ENCODE measurements around the gene EYS. TPM values are rescaled to one million over a fixed set of nuclear protein-coding genes. Genes with fewer than 3 reads are reported as not detected.

The EYS gene
- total RNA-seq (2014; rRNA removed; shearing (Covaris generic)) (not detected in 2 replicates), polyA plus RNA-seq (2016; fragmentation: Nextera tagmentation; extraction: Ambion mirVana) (0.04 and 0.10 TPM in 2 replicates)

DNA sequence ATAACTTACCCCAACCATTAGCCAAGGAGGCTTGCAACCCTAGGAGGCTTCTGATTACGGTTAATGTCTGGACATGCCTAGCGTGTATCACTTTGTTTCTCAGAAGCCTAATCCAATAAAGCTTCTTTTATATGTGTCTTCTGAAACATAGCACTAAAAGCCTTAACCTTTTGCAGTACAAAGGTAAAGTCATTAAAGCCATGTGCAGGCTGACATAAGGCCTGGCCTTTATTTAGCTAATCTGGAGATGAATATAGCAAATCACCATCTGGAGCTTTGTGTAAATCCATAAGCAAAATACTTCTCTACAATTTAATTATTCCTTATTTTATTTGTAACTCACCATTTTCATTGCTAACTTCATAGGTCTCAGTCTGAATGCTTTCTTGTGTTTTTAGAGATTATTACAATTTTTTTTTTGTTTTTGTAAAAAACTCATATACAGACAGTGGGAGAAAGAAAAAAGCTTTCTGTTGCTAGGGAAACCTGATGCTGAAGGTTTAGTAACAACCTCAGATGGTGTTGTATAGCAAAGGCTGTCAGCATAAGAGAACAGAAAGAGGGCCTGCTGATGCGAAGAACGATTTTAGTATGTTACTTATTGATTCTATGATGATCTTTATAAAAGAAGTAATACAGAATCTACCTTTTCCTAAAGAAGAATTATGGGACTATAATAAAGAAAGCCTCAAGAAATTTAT, at the start of gene EYS:
EYS (minus strand) TSS at position 101 of the 701 bp plus-strand sequence. CDS start 211,816 bp downstream, outside the sequence.
- Histone ChIP-seq H3K27me3 (replicated peaks; ENCODE audit: insufficient read depth) (no peaks in the 10 kb centered on the region), H2AFZ (no peak within 1 kb of the TSS), H3K27ac (no peak within 1 kb of the TSS), H4K20me1 (ENCODE audit: insufficient read depth) (no peaks in the 10 kb centered on the region), H3K79me2 (ENCODE audit: insufficient read depth) (no peaks in the 10 kb centered on the region), H3K36me3 (ENCODE audit: low read depth) (no peaks in the 10 kb centered on the region), H3K9ac (no peak within 1 kb of the TSS), H3K9me3 (ENCODE audit: low read depth) (no peaks in the 10 kb centered on the region), H3K9me2 (ENCODE audit: insufficient read depth) (no peaks in the 10 kb centered on the region), H3K4me2 (ENCODE audit: unreplicated experiment) (no peak within 1 kb of the TSS), H3K4me3 (no peak within 1 kb of the TSS), H3F3A (ENCODE audit: insufficient read depth) (no peaks in the 10 kb centered on the region), H3K4me1 (ENCODE audit: insufficient read depth) (no peaks in the 10 kb centered on the region)
- in situ Hi-C loops (cut with MboI), result no loop called here
- WGBS, 2 experiments (ENCODE audit: low coverage in 1 of 2, low lambda C conversion rate in 2 of 2, missing lambda C conversion rate in 2 of 2), result 51% methylated on average over 4 of the region's 4 CpGs
- no peak for TF ChIP-seq EZH2 (IDR thresholded peaks at IDR 0.05; ENCODE audit: insufficient read depth, poor library complexity, severe bottlenecking)
- TF ChIP-seq EZH2phosphoT487 (IDR thresholded peaks at IDR 0.05; ENCODE audit: insufficient read depth, low read depth), result no peak
- DNase-seq, result no peak

DNA sequence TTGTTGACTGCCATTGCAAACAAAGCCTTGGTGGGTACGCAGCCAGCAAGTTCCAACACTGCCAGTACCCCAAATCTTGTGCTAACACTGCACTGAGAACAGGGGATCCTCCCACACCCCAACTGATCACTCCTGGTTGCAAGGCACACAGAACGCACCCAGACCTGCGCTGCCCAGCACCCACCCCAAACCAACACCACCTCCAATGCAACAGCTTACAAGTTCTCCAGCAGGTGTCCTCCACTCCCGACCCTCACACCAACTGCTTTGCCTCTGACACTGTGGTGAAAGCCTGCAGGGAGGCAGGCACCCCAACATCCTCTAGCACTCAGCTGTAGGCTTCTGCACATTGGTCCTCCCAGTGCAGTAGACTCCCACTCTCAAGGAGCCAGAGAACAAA, 39.3 kb upstream of the EYS start:
- H3K27ac ChIP-seq, result no peak overlapping the region
- no peak for DNase-seq
- no peak overlapping the region for H2AFZ ChIP-seq
- no peaks in the 10 kb centered on the region for H3K9me3 ChIP-seq (ENCODE audit: low read depth)
- no peaks in the 10 kb centered on the region for H3K27me3 ChIP-seq (replicated peaks; ENCODE audit: insufficient read depth)
- 26 to 42% methylated on average over 4 of the region's 4 CpGs for WGBS, 2 experiments (ENCODE audit: low coverage in 1 of 2, low lambda C conversion rate in 2 of 2, missing lambda C conversion rate in 2 of 2)
- H3K79me2 ChIP-seq (ENCODE audit: insufficient read depth), result no peaks in the 10 kb centered on the region
- in situ Hi-C loops (cut with MboI), result no loop called here
- TF ChIP-seq EZH2phosphoT487 (IDR thresholded peaks at IDR 0.05; ENCODE audit: insufficient read depth, low read depth) (no peak), EZH2 (IDR thresholded peaks at IDR 0.05; ENCODE audit: insufficient read depth, poor library complexity, severe bottlenecking) (no peak)
- H3K4me3 ChIP-seq, result no peak overlapping the region
- no peaks in the 10 kb centered on the region for H3K9me2 ChIP-seq (ENCODE audit: insufficient read depth)
- no peaks in the 10 kb centered on the region for H3K36me3 ChIP-seq (ENCODE audit: low read depth)
- no peak overlapping the region for H3K4me2 ChIP-seq (ENCODE audit: unreplicated experiment)
- H3K4me1 ChIP-seq (ENCODE audit: insufficient read depth), result no peaks in the 10 kb centered on the region
- no peaks in the 10 kb centered on the region for H4K20me1 ChIP-seq (ENCODE audit: insufficient read depth)
- no peak overlapping the region for H3K9ac ChIP-seq
- H3F3A ChIP-seq (ENCODE audit: insufficient read depth), result no peaks in the 10 kb centered on the region

DNA sequence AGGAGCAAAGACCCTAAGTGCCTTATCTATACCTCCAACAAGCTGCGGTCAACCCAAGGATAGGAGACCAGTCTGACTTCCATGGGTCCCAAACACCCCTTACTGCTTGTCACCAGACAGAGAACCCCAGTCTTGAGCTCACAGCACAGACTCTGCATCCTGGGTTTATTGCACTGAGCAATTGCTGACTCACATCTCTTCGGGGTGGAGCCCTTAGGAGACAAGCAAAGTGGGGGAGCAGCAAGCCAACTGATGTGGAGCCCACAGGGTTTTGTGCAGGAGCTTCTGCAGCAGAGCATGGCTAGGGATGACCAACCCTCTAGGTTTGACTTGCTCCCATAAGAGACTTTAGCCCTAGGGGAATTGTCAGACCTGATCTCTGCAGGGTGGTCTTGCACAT, 38.6 kb upstream of the EYS start:
- WGBS, 2 experiments (ENCODE audit: low coverage in 1 of 2, low lambda C conversion rate in 2 of 2, missing lambda C conversion rate in 2 of 2), result 27 to 41% methylated on average over 2 of the region's 2 CpGs
- in situ Hi-C loops (cut with MboI), result no loop called here
- no peak for DNase-seq

DNA sequence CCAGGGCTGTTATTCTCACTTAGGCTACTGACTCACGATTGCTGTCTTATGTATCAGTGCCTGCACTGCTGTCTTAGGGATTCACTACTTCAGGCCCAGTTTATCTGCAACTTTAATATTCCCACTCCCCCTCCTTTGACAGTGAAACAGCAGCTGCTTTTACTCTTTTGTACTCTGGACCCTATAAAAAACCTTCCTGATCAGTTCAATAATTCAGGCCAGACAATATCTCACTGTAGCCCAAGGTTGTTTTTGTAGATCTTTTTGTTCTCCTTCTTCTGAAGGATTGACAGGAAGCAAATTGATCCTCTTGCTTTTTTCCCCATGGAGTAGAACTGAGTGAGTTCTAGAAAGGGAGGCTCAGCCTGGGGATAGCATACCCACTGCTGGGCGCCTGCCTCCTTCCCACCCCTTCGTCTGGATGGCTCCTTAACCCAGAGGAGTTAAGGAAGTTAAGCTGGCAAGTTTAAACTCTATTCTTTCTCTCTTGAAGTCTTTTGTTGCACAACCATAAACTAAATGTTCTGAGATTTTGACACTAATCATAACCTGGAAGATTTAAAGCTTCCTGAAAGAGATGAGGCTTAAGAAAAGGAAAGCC, 22.0 kb upstream of the EYS start:
- no peak overlapping the region for H2AFZ ChIP-seq
- no peak for TF ChIP-seq EZH2phosphoT487 (IDR thresholded peaks at IDR 0.05; ENCODE audit: insufficient read depth, low read depth)
- TF ChIP-seq EZH2 (IDR thresholded peaks at IDR 0.05; ENCODE audit: insufficient read depth, poor library complexity, severe bottlenecking), result no peak
- WGBS, 2 experiments (ENCODE audit: low coverage in 1 of 2, low lambda C conversion rate in 2 of 2, missing lambda C conversion rate in 2 of 2), result 8 to 13% methylated on average over 3 of the region's 3 CpGs
- in situ Hi-C loops (cut with MboI), result no loop called here
- no peaks in the 10 kb centered on the region for H3F3A ChIP-seq (ENCODE audit: insufficient read depth)
- no peak for DNase-seq
- no peaks in the 10 kb centered on the region for H3K4me1 ChIP-seq (ENCODE audit: insufficient read depth)
- H3K9me2 ChIP-seq (ENCODE audit: insufficient read depth), result no peaks in the 10 kb centered on the region
- no peak overlapping the region for H3K4me3 ChIP-seq
- H3K9ac ChIP-seq, result no peak overlapping the region
- no peak overlapping the region for H3K27ac ChIP-seq
- H3K4me2 ChIP-seq (ENCODE audit: unreplicated experiment), result no peak overlapping the region
- H3K27me3 ChIP-seq (replicated peaks; ENCODE audit: insufficient read depth), result no peaks in the 10 kb centered on the region
- no peaks in the 10 kb centered on the region for H4K20me1 ChIP-seq (ENCODE audit: insufficient read depth)
- no peaks in the 10 kb centered on the region for H3K9me3 ChIP-seq (ENCODE audit: low read depth)
- H3K36me3 ChIP-seq (ENCODE audit: low read depth), result no peaks in the 10 kb centered on the region
- no peaks in the 10 kb centered on the region for H3K79me2 ChIP-seq (ENCODE audit: insufficient read depth)

More for the DNA sequence above, 38.6 kb upstream of the EYS start:
- Histone ChIP-seq H4K20me1 (ENCODE audit: insufficient read depth) (no peaks in the 10 kb centered on the region), H3K79me2 (ENCODE audit: insufficient read depth) (no peaks in the 10 kb centered on the region), H3K4me2 (ENCODE audit: unreplicated experiment) (no peak overlapping the region), H3F3A (ENCODE audit: insufficient read depth) (no peaks in the 10 kb centered on the region), H2AFZ (no peak overlapping the region), H3K9ac (no peak overlapping the region), H3K27ac (no peak overlapping the region), H3K4me3 (no peak overlapping the region), H3K36me3 (ENCODE audit: low read depth) (no peaks in the 10 kb centered on the region), H3K4me1 (ENCODE audit: insufficient read depth) (no peaks in the 10 kb centered on the region), H3K9me2 (ENCODE audit: insufficient read depth) (no peaks in the 10 kb centered on the region), H3K9me3 (ENCODE audit: low read depth) (no peaks in the 10 kb centered on the region), H3K27me3 (replicated peaks; ENCODE audit: insufficient read depth) (no peaks in the 10 kb centered on the region)
- TF ChIP-seq EZH2 (IDR thresholded peaks at IDR 0.05; ENCODE audit: insufficient read depth, poor library complexity, severe bottlenecking), result no peak
- TF ChIP-seq EZH2phosphoT487 (IDR thresholded peaks at IDR 0.05; ENCODE audit: insufficient read depth, low read depth), result no peak

All from GM23248 (cell line).